Measurements from ENCODE around the gene ZNF200.
"Not testable (repeated sequence)": the region's sequence is repeated elsewhere in the genome, so short reads cannot be mapped to it uniquely, and the experiment has no call there.

Gene ZNF200

GRCh38 chr16:3234857-3235561, at the start of gene ZNF200:
TSS of gene ZNF200 (minus strand) at chr16:3235158. CDS start at chr16:3233755, 1,403 bp downstream.
- peak within 1 kb of the TSS; percentile 86 for H3K4me3 Mint-ChIP-seq
- H3K36me3 Mint-ChIP-seq (ENCODE audit: insufficient read depth): peaks cover 26% of the 10 kb centered on the region
- H3K4me1 Mint-ChIP-seq: peaks cover 31% of the 10 kb centered on the region

GRCh38 chr16:3283543-3284447, 48.8 kb upstream of the ZNF200 start:
- Mint-ChIP-seq H3K9me3 (no peaks in the 10 kb centered on the region), H3K4me1 (peaks cover 38% of the 10 kb centered on the region), H3K27ac (ENCODE audit: low read depth) (peak overlapping the region; percentile 94), H3K4me3 (peak overlapping the region; percentile 87), H3K27me3 (no peaks in the 10 kb centered on the region), H3K36me3 (ENCODE audit: insufficient read depth) (peaks cover 37% of the 10 kb centered on the region)
- ATAC-seq (replicated peaks; ENCODE audit: extremely low read depth, poor library complexity, severe bottlenecking) (no peak), DNase-seq (ENCODE audit: low spot score in 2 of 2) (no peak)

More at GRCh38 chr16:3234857-3235561, at the start of gene ZNF200:
- Mint-ChIP-seq H3K27me3 (no peaks in the 10 kb centered on the region), H3K27ac (ENCODE audit: low read depth) (peak within 1 kb of the TSS; percentile 95), H3K9me3 (peaks cover 6% of the 10 kb centered on the region)
- ATAC-seq (replicated peaks; ENCODE audit: extremely low read depth, poor library complexity, severe bottlenecking) (peak; percentile 95), DNase-seq (ENCODE audit: low spot score in 2 of 2) (peak; percentile 89 to 90)

GRCh38 chr16:3282730-3283542, 48.0 kb upstream of the ZNF200 start, which contains the start of gene ZNF263:
TSS of gene ZNF263 (plus strand) at chr16:3283491. CDS start at chr16:3283819, 328 bp downstream.
- Mint-ChIP-seq H3K4me3 (peak within 1 kb of the TSS; percentile 87), H3K9me3 (no peaks in the 10 kb centered on the region), H3K27me3 (no peaks in the 10 kb centered on the region), H3K27ac (ENCODE audit: low read depth) (peak within 1 kb of the TSS; percentile 94), H3K36me3 (ENCODE audit: insufficient read depth) (peaks cover 29% of the 10 kb centered on the region), H3K4me1 (peaks cover 38% of the 10 kb centered on the region)
- peak; percentile 92 for ATAC-seq (replicated peaks; ENCODE audit: extremely low read depth, poor library complexity, severe bottlenecking)
- peak; percentile 77 to 90 for DNase-seq (ENCODE audit: low spot score in 2 of 2)

GRCh38 chr16:3282103-3282729, 47.3 kb upstream of the ZNF200 start:
- Mint-ChIP-seq H3K4me3 (peak overlapping the region; percentile 87), H3K9me3 (no peaks in the 10 kb centered on the region), H3K27me3 (no peaks in the 10 kb centered on the region), H3K4me1 (peaks cover 38% of the 10 kb centered on the region), H3K36me3 (ENCODE audit: insufficient read depth) (peaks cover 24% of the 10 kb centered on the region), H3K27ac (ENCODE audit: low read depth) (peak overlapping the region; percentile 94)
- ATAC-seq (replicated peaks; ENCODE audit: extremely low read depth, poor library complexity, severe bottlenecking) (peak; percentile 16), DNase-seq (ENCODE audit: low spot score in 2 of 2) (no peak)

- ATAC-seq (replicated peaks; ENCODE audit: extremely low read depth, poor library complexity, severe bottlenecking): no peak
- H3K4me1 Mint-ChIP-seq: peaks cover 38% of the 10 kb centered on the region
- no peak for DNase-seq (ENCODE audit: low spot score in 2 of 2)
- no peaks in the 10 kb centered on the region for H3K9me3 Mint-ChIP-seq
- no peak overlapping the region for H3K27ac Mint-ChIP-seq (ENCODE audit: low read depth)
- H3K36me3 Mint-ChIP-seq (ENCODE audit: insufficient read depth): peaks cover 16% of the 10 kb centered on the region
- H3K27me3 Mint-ChIP-seq: no peaks in the 10 kb centered on the region
- peak overlapping the region; percentile 87 for H3K4me3 Mint-ChIP-seq
These were observed 46.4 kb upstream of the ZNF200 start for GRCh38 chr16:3281222-3281820.

GRCh38 chr16:3276679-3277078, 41.7 kb upstream of the ZNF200 start:
- H3K4me1 Mint-ChIP-seq: no peaks in the 10 kb centered on the region
- DNase-seq (ENCODE audit: low spot score in 2 of 2) (no peak), ATAC-seq (replicated peaks; ENCODE audit: extremely low read depth, poor library complexity, severe bottlenecking) (no peak)
- H3K36me3 Mint-ChIP-seq (ENCODE audit: insufficient read depth): no peaks in the 10 kb centered on the region
- no peaks in the 10 kb centered on the region for H3K9me3 Mint-ChIP-seq
- H3K27ac Mint-ChIP-seq (ENCODE audit: low read depth): no peak overlapping the region
- no peak overlapping the region for H3K4me3 Mint-ChIP-seq
- H3K27me3 Mint-ChIP-seq: no peaks in the 10 kb centered on the region

- peaks cover 2% of the 10 kb centered on the region for H3K36me3 Mint-ChIP-seq (ENCODE audit: insufficient read depth)
- H3K4me3 Mint-ChIP-seq: no peak overlapping the region
- H3K27ac Mint-ChIP-seq (ENCODE audit: low read depth): no peak overlapping the region
- DNase-seq (ENCODE audit: low spot score in 2 of 2): no peak
- no peaks in the 10 kb centered on the region for H3K4me1 Mint-ChIP-seq
- H3K9me3 Mint-ChIP-seq: no peaks in the 10 kb centered on the region
- no peaks in the 10 kb centered on the region for H3K27me3 Mint-ChIP-seq
- ATAC-seq (replicated peaks; ENCODE audit: extremely low read depth, poor library complexity, severe bottlenecking): no peak
These were observed 40.0 kb upstream of the ZNF200 start for GRCh38 chr16:3274947-3275346.

GRCh38 chr16:3274490-3274889, 39.5 kb upstream of the ZNF200 start:
- DNase-seq (ENCODE audit: low spot score in 2 of 2) (no peak), ATAC-seq (replicated peaks; ENCODE audit: extremely low read depth, poor library complexity, severe bottlenecking) (no peak)
- no peaks in the 10 kb centered on the region for H3K27me3 Mint-ChIP-seq
- H3K27ac Mint-ChIP-seq (ENCODE audit: low read depth): no peak overlapping the region
- H3K36me3 Mint-ChIP-seq (ENCODE audit: insufficient read depth): peaks cover 2% of the 10 kb centered on the region
- no peaks in the 10 kb centered on the region for H3K4me1 Mint-ChIP-seq
- H3K4me3 Mint-ChIP-seq: no peak overlapping the region
- H3K9me3 Mint-ChIP-seq: no peaks in the 10 kb centered on the region

GRCh38 chr16:3271281-3271680, 36.3 kb upstream of the ZNF200 start:
- not testable (repeated sequence) for ATAC-seq (replicated peaks; ENCODE audit: extremely low read depth, poor library complexity, severe bottlenecking); DNase-seq (ENCODE audit: low spot score in 2 of 2); H3K4me1 Mint-ChIP-seq; H3K4me3 Mint-ChIP-seq; H3K27ac Mint-ChIP-seq (ENCODE audit: low read depth); H3K27me3 Mint-ChIP-seq; H3K9me3 Mint-ChIP-seq
- H3K36me3 Mint-ChIP-seq (ENCODE audit: insufficient read depth): peaks cover 12% of the 10 kb centered on the region

- DNase-seq (ENCODE audit: low spot score in 2 of 2); ATAC-seq (replicated peaks; ENCODE audit: extremely low read depth, poor library complexity, severe bottlenecking); H3K4me1 Mint-ChIP-seq; H3K9me3 Mint-ChIP-seq; H3K4me3 Mint-ChIP-seq; H3K27me3 Mint-ChIP-seq; H3K27ac Mint-ChIP-seq (ENCODE audit: low read depth): not testable (repeated sequence)
- H3K36me3 Mint-ChIP-seq (ENCODE audit: insufficient read depth): peaks cover 12% of the 10 kb centered on the region
These were observed 35.8 kb upstream of the ZNF200 start for GRCh38 chr16:3270718-3271117.

GRCh38 chr16:3268294-3268693, 33.3 kb upstream of the ZNF200 start:
- Mint-ChIP-seq H3K4me1 (peaks cover 14% of the 10 kb centered on the region), H3K27ac (ENCODE audit: low read depth) (no peak overlapping the region), H3K4me3 (no peak overlapping the region), H3K9me3 (no peaks in the 10 kb centered on the region), H3K27me3 (no peaks in the 10 kb centered on the region), H3K36me3 (ENCODE audit: insufficient read depth) (peaks cover 26% of the 10 kb centered on the region)
- DNase-seq (ENCODE audit: low spot score in 2 of 2) (no peak), ATAC-seq (replicated peaks; ENCODE audit: extremely low read depth, poor library complexity, severe bottlenecking) (no peak)
